Endodermal cell (in vitro differentiated cells): ENCODE measurements around the gene CCDC142. TPM values are rescaled to one million over a fixed set of nuclear protein-coding genes. Genes with fewer than 3 reads are reported as not detected.
"Not testable (repeated sequence)": the region's sequence is repeated elsewhere in the genome, so short reads cannot be mapped to it uniquely, and the experiment has no call there.

ENCODE experiments used
- DNase-seq: peaks from one replicate; pipeline ENCODE4 v3.0.0-alpha.2; 2017
- H3K27ac ChIP-seq: 2 replicates; pipeline ENCODE4 v1.5.1; 2013; ENCODE audit warnings: mild to moderate bottlenecking, low read depth, low read length, moderate library complexity
- H3K27me3 ChIP-seq: 2 replicates; pipeline ENCODE4 v1.6.1; 2013; ENCODE audit warnings: mild to moderate bottlenecking, low read length, moderate library complexity; ENCODE audit not compliant: insufficient read depth, control insufficient read depth, poor library complexity, severe bottlenecking
- H3K36me3 ChIP-seq: 2 replicates; pipeline ENCODE4 v1.7.0; 2013; ENCODE audit warnings: mild to moderate bottlenecking, low read length, moderate library complexity; ENCODE audit not compliant: control insufficient read depth, insufficient read depth
- H3K4me1 ChIP-seq: one replicate; pipeline ENCODE4 v1.7.0; 2013; ENCODE audit warnings: low read length; ENCODE audit not compliant: control insufficient read depth, insufficient read depth
- H3K4me3 ChIP-seq: 2 replicates; pipeline ENCODE4 v1.5.1; 2013; ENCODE audit warnings: mild to moderate bottlenecking, low read length, moderate library complexity
- H3K9ac ChIP-seq: 2 replicates; pipeline ENCODE4 v1.6.1; 2013; ENCODE audit warnings: mild to moderate bottlenecking, low read length, moderate library complexity; ENCODE audit not compliant: poor library complexity, severe bottlenecking; ENCODE audit errors: extremely low read depth
- H3K9me3 ChIP-seq: 2 replicates; pipeline ENCODE4 v1.6.1; 2013; ENCODE audit warnings: mild to moderate bottlenecking, low read length, moderate library complexity; ENCODE audit not compliant: control insufficient read depth
- H3K27ac Mint-ChIP-seq: 2 replicates; pipeline ENCODE4 v1.8.0; 2020; ENCODE audit warnings: mixed read lengths
- H3K27me3 Mint-ChIP-seq: 2 replicates; pipeline ENCODE4 v1.8.0; 2021; ENCODE audit warnings: mild to moderate bottlenecking, mixed read lengths; ENCODE audit not compliant: insufficient read depth
- H3K36me3 Mint-ChIP-seq: 2 replicates; pipeline ENCODE4 v1.8.0; 2020; ENCODE audit warnings: low read depth, mixed read lengths
- H3K4me1 Mint-ChIP-seq: 2 replicates; pipeline ENCODE4 v1.8.0; 2020; ENCODE audit warnings: mixed read lengths
- H3K4me3 Mint-ChIP-seq: 2 replicates; pipeline ENCODE4 v1.8.0; 2020; ENCODE audit warnings: mild to moderate bottlenecking, moderate library complexity, mixed read lengths
- H3K9me3 Mint-ChIP-seq: 2 replicates; pipeline ENCODE4 v1.8.0; 2020; ENCODE audit warnings: mild to moderate bottlenecking, mixed read lengths
- CTCF ChIP-seq: fragments of 200-600 bp; sonication (generic); conservative IDR thresholded peaks from 2 replicates; pipeline ENCODE4 v1.5.0; 2021; ENCODE audit warnings: antibody characterized with exemption, mild to moderate bottlenecking
- WGBS, 2 experiments: methylation state at CpG; one replicate each; pipeline versions ENCODE4 v1.1.5 to v1.1.7; 2013; ENCODE audit warnings: missing lambda C conversion rate in 2 of 2, mixed read lengths in 1 of 2; ENCODE audit not compliant: insufficient coverage in 1 of 2, insufficient read length in 1 of 2; 5-methylcytosine and 5-hydroxymethylcytosine counted together
- total RNA-seq, 2 donors: library from RNA; stranded (reverse); fragmentation: NEBNext Ultra II Directional in 1 of 2; extraction: Animal tissue kit (Norgen Biotek cat#: 25700) in 1 of 2; gene quantifications; 2 replicates in 1 of 2; 3 replicates in 1 of 2; pipeline ENCODE4 v1.2.1, GENCODE V29; 2021

CCDC142 gene
- total RNA-seq, 2 donors from 2014 or later = 19.0 to 24.7 TPM

GRCh38 chr2:74471332-74472065, 11.3 kb downstream of the CCDC142 start:
- peak overlapping the region; percentile 54 for H3K9ac ChIP-seq
- H3K4me1 ChIP-seq = no peaks in the 10 kb centered on the region
- H3K4me1 Mint-ChIP-seq = no peaks in the 10 kb centered on the region
- no peaks in the 10 kb centered on the region for H3K9me3 ChIP-seq
- peak overlapping the region; percentile 96 for H3K4me3 ChIP-seq
- WGBS, 2 experiments = 69 to 76% methylated on average over 6 to 15 of the region's 16 CpGs
- H3K36me3 Mint-ChIP-seq = peaks cover 18% of the 10 kb centered on the region
- peaks cover 18% of the 10 kb centered on the region for H3K36me3 ChIP-seq
- H3K9me3 Mint-ChIP-seq = no peaks in the 10 kb centered on the region
- H3K27ac Mint-ChIP-seq = peak overlapping the region; percentile 96
- no peaks in the 10 kb centered on the region for H3K27me3 ChIP-seq
- no peaks in the 10 kb centered on the region for H3K27me3 Mint-ChIP-seq
- peak overlapping the region; percentile 85 for H3K27ac ChIP-seq
- no peak for DNase-seq
- no peak for TF ChIP-seq CTCF
- H3K4me3 Mint-ChIP-seq = peak overlapping the region; percentile 89

GRCh38 chr2:74470742-74471141, 12.1 kb downstream of the CCDC142 start:
- not testable (repeated sequence) for H3K4me1 Mint-ChIP-seq, DNase-seq, H3K9me3 ChIP-seq, H3K9ac ChIP-seq, H3K27me3 ChIP-seq, H3K27ac Mint-ChIP-seq, H3K27ac ChIP-seq, H3K9me3 Mint-ChIP-seq, H3K4me1 ChIP-seq, H3K4me3 Mint-ChIP-seq, H3K27me3 Mint-ChIP-seq, H3K4me3 ChIP-seq
- H3K36me3 Mint-ChIP-seq = peaks cover 17% of the 10 kb centered on the region
- H3K36me3 ChIP-seq = peaks cover 17% of the 10 kb centered on the region
- 84 to 94% methylated on average over 11 to 12 of the region's 12 CpGs for WGBS, 2 experiments

DNA sequence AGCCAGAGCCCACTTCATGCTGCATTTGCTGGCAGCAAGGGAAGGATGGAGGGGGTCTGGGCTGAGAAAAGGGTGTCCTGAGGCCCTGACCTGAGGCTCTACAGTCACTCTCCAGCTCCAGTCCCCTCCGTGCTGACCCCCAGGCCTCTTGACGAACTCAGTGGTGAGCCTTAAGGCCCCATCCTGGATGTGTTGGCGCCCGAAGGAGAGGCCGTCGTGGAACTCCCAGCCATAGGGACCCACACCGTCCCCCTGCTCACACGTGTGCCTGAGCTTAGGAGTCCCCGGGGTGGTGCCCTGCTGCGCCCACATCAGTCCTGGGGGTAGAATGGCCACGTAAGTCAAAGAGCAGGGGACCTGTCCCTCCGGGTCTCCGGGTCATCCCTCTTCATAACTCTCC, 18.4 kb downstream of the CCDC142 start:
- Mint-ChIP-seq H3K27me3 (no peaks in the 10 kb centered on the region), H3K36me3 (peaks cover 27% of the 10 kb centered on the region), H3K4me1 (peaks cover 8% of the 10 kb centered on the region), H3K27ac (peak overlapping the region; percentile 64), H3K9me3 (no peaks in the 10 kb centered on the region), H3K4me3 (peak overlapping the region; percentile 93)
- Histone ChIP-seq H3K27me3 (no peaks in the 10 kb centered on the region), H3K9me3 (no peaks in the 10 kb centered on the region), H3K27ac (no peak overlapping the region), H3K4me3 (peak overlapping the region; percentile 84), H3K9ac (peak overlapping the region; percentile 69), H3K4me1 (no peaks in the 10 kb centered on the region), H3K36me3 (peaks cover 28% of the 10 kb centered on the region)
- no peak for DNase-seq
- WGBS, 2 experiments = 8 to 12% methylated on average over 2 to 13 of the region's 13 CpGs
- no peak for TF ChIP-seq CTCF
